Body of pancreas (tissue), 4 donors: ENCODE results near the gene RAET1G. TPM values are rescaled to one million over a fixed set of nuclear protein-coding genes. Genes with fewer than 3 reads are reported as not detected.

Source experiments
- ATAC-seq: fragments of 150-250 bp; one replicate; pipeline ENCODE4 v1.9.1; 2016
- DNase-seq, 4 donors: peaks; one replicate each; pipeline ENCODE4 v3.0.0-alpha.2; 2019
- H3K27ac ChIP-seq, 4 donors: fragments of 200-600 bp; sonication (generic); 1 replicate in 3 of 4; 2 replicates in 1 of 4; pipeline versions ENCODE4 v1.5.1 to v1.6.1; 2016 to 2019; ENCODE audit warnings: mild to moderate bottlenecking in 1 of 4, mixed read lengths in 1 of 4, moderate library complexity in 1 of 4
- H3K27me3 ChIP-seq, 2 donors: fragments of 200-600 bp; sonication (generic); one replicate each; pipeline ENCODE4 v1.6.0; 2016; ENCODE audit warnings: mild to moderate bottlenecking in 1 of 2
- H3K36me3 ChIP-seq, 2 donors: fragments of 200-600 bp; sonication (generic); replicated peaks in 1 of 2; 2 replicates each; pipeline ENCODE4 v1.5.1; 2016; ENCODE audit warnings: low read depth in 2 of 2; ENCODE audit not compliant: insufficient read depth in 1 of 2
- H3K4me1 ChIP-seq: fragments of 200-600 bp; sonication (generic); one replicate; pipeline ENCODE4 v1.6.0; 2016
- H3K4me3 ChIP-seq, 2 donors: fragments of 200-600 bp; sonication (generic); 1 replicate in 1 of 2; 2 replicates in 1 of 2; pipeline ENCODE4 v1.5.1; 2016 to 2019
- H3K9me3 ChIP-seq, 3 donors: fragments of 200-600 bp; sonication (generic); 1 replicate in 2 of 3; 2 replicates in 1 of 3; pipeline ENCODE4 v1.5.1; 2016
- POLR2A ChIP-seq, 3 donors: fragments of 450-650 bp; IDR thresholded peaks; one replicate each; pipeline ENCODE4 v1.6.1; 2016; ENCODE audit warnings: antibody characterized with exemption in 3 of 3, mild to moderate bottlenecking in 2 of 3
- WGBS, 2 donors: methylation state at CpG; one replicate each; pipeline ENCODE4 v1.1.5; 2017; 5-methylcytosine and 5-hydroxymethylcytosine counted together
- intact Hi-C: fragments of 100-400 bp; cut with DNase I; formaldehyde crosslinking; loops from one replicate; pipeline ENCODE4 v1.15.1; 2023
- total RNA-seq, 2 donors: library from RNA; depleted of rRNA; stranded (reverse); fragments of >200 nt; gene quantifications; one replicate each; pipeline ENCODE4 v1.1.0, GENCODE V29; 2016
- TF ChIP-seq, protein P1 (sequence below), 7 experiments: fragments of 450-650 bp in 4 of 7; fragments of 200-600 bp in 3 of 7; sonication (generic) in 3 of 7; IDR thresholded peaks; one replicate each; pipeline ENCODE4 v1.5.1; 2016 to 2019; ENCODE audit warnings: antibody characterized with exemption in 7 of 7

The RAET1G gene
- total RNA-seq, 2 donors from 2014 or later = not detected

DNA sequence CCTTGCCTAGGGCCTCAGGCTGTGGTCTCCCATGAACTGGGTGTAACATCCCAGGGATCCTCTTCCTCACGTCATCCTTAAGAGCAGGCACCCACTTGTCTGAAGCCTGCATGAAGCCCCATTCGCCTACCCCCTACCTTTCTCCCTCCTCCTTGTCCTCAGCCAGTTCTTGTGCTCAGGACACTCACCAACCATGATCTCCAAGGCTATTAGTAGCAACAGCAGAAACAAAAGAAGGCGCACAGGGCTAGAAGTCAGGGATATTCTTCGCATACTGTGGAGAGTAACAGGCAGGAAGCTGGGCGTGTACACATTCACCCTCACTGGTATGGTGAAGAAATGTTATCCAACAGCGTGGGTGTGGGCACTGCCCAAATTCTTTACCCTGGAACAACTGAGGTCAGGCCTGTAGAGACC lies 32.3 kb downstream of the RAET1G start:
- intact Hi-C loops = no loop called here
- TF ChIP-seq POLR2A (IDR thresholded peaks at IDR 0.05) = no peak
- TF ChIP-seq, protein P1, sequence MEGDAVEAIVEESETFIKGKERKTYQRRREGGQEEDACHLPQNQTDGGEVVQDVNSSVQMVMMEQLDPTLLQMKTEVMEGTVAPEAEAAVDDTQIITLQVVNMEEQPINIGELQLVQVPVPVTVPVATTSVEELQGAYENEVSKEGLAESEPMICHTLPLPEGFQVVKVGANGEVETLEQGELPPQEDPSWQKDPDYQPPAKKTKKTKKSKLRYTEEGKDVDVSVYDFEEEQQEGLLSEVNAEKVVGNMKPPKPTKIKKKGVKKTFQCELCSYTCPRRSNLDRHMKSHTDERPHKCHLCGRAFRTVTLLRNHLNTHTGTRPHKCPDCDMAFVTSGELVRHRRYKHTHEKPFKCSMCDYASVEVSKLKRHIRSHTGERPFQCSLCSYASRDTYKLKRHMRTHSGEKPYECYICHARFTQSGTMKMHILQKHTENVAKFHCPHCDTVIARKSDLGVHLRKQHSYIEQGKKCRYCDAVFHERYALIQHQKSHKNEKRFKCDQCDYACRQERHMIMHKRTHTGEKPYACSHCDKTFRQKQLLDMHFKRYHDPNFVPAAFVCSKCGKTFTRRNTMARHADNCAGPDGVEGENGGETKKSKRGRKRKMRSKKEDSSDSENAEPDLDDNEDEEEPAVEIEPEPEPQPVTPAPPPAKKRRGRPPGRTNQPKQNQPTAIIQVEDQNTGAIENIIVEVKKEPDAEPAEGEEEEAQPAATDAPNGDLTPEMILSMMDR (IDR thresholded peaks at IDR 0.05) = no peak
- Histone ChIP-seq H3K27ac (no peak overlapping the region), H3K4me1 (peaks cover 10% of the 10 kb centered on the region), H3K9me3 (no peaks in the 10 kb centered on the region), H3K36me3 (no peaks in the 10 kb centered on the region), H3K27me3 (no peaks in the 10 kb centered on the region), H3K4me3 (no peak overlapping the region)
- no peak for DNase-seq
- WGBS, 2 donors = 73 to 82% methylated on average over 6 of the region's 6 CpGs
- no peak for ATAC-seq

DNA sequence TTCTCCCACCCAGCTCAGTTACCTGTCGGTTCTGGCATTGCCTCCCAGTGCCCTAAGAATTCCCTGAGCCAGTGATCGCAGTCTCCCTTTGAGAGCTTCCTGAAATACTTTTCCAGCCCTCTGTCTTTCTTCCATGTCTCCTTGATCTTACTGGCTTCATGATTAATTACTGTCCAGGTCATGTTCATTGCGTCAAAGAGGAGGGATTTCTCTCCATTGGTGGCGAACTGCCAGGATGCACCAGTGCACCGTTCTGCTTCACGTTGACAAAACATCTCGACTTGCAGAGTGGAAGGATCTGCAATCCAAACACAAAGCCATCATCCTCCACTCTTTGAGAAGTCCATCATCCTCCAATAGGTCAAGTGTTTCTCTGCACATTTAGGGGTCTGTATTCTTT lies 33.6 kb downstream of the RAET1G start:
- no peaks in the 10 kb centered on the region for H3K9me3 ChIP-seq
- no peak overlapping the region for H3K27ac ChIP-seq
- ATAC-seq (no peak), DNase-seq (no peak)
- H3K4me1 ChIP-seq = no peaks in the 10 kb centered on the region
- H3K4me3 ChIP-seq = no peak overlapping the region
- no peaks in the 10 kb centered on the region for H3K36me3 ChIP-seq
- no peak for TF ChIP-seq POLR2A (IDR thresholded peaks at IDR 0.05)
- TF ChIP-seq, protein P1 (IDR thresholded peaks at IDR 0.05) = no peak
- WGBS, 2 donors = 68 to 79% methylated on average over 7 of the region's 7 CpGs
- no peaks in the 10 kb centered on the region for H3K27me3 ChIP-seq
- intact Hi-C loops = no loop called here

DNA sequence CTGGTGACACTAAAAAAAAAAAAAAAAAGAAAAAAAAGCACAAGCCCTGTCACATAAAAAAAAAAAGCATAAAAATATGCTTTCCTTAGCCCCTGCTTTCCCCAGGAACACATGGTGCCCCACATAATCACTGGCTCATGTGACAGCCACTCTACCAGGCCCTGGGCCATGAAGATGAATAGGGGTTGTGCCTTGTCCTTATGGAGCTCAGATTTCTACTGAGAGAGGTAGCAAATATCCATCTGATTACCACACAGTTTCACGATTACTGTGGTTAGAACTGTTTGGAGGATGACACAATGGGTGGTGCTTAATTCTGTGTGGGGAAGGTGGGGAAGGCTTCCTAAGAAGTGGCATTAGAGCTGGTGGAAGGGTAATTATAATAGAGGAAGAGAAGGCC lies 34.3 kb downstream of the RAET1G start:
- H3K36me3 ChIP-seq = no peaks in the 10 kb centered on the region
- ATAC-seq = no peak
- H3K27me3 ChIP-seq = no peaks in the 10 kb centered on the region
- H3K4me1 ChIP-seq = no peaks in the 10 kb centered on the region
- DNase-seq = no peak
- TF ChIP-seq, protein P1 (IDR thresholded peaks at IDR 0.05) = no peak
- no peak for TF ChIP-seq POLR2A (IDR thresholded peaks at IDR 0.05)
- intact Hi-C loops = no loop called here
- H3K27ac ChIP-seq = no peak overlapping the region
- H3K9me3 ChIP-seq = no peaks in the 10 kb centered on the region
- no peak overlapping the region for H3K4me3 ChIP-seq
- WGBS, 2 donors = 56 to 73% methylated on average over 1 of the region's 1 CpG

DNA sequence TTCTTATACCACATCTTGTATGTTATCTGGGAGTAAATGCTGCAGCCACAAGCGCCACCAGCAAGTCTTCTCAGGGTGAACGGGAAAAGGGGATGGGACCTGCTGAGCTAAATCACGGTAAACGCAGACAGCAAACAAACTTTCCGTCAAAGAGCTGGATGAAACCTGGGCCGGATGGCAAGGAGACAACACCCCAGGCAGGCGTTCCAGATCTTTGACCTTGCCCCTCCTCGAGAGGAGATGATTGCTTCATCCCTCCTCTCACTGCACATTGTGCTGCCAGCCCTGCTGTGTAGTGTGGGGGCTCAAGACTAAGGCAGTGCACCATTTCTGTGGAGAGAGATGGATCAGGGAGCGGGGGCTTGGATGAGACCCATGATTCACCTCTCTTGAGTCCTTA lies 34.8 kb downstream of the RAET1G start:
- Histone ChIP-seq H3K27me3 (no peaks in the 10 kb centered on the region), H3K36me3 (no peaks in the 10 kb centered on the region), H3K27ac (no peak overlapping the region), H3K4me1 (no peaks in the 10 kb centered on the region), H3K9me3 (no peaks in the 10 kb centered on the region), H3K4me3 (no peak overlapping the region)
- ATAC-seq (no peak), DNase-seq (no peak)
- intact Hi-C loops = no loop called here
- WGBS, 2 donors = 72 to 82% methylated on average over 9 of the region's 9 CpGs
- TF ChIP-seq POLR2A (IDR thresholded peaks at IDR 0.05) = no peak
- TF ChIP-seq, protein P1 (IDR thresholded peaks at IDR 0.05) = no peak

DNA sequence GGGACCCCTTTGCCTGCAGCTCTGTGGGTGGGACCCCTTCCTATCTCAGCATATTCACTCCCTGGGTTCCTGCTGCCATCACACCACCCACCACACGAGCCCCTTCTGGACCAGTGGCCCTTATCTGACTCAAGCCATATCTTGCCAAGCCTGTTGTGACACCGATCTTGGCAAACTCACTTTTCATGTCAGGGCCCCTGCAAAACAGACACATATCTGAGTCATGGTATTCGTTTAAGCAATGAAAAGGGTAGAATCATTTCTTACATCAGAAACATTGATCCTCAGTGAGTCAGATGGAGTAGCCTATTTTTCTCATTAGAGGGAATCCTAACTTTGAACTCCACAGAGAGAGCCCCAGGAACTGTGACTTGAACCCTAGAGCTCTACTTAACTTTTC lies 35.6 kb downstream of the RAET1G start:
- H3K27ac ChIP-seq = no peak overlapping the region
- H3K4me3 ChIP-seq = no peak overlapping the region
- intact Hi-C loops = no loop called here
- WGBS, 2 donors = 52 to 63% methylated on average over 3 of the region's 3 CpGs
- no peaks in the 10 kb centered on the region for H3K27me3 ChIP-seq
- TF ChIP-seq, protein P1 (IDR thresholded peaks at IDR 0.05) = no peak
- TF ChIP-seq POLR2A (IDR thresholded peaks at IDR 0.05) = no peak
- H3K9me3 ChIP-seq = no peaks in the 10 kb centered on the region
- no peaks in the 10 kb centered on the region for H3K36me3 ChIP-seq
- no peak for DNase-seq
- no peaks in the 10 kb centered on the region for H3K4me1 ChIP-seq
- peak; percentile 27 for ATAC-seq
